NT2/D1 (cell line): ENCODE data around the gene FGF4.

Experiments used
- DNase-seq: peaks from one replicate; pipeline ENCODE4 v3.0.0-alpha.2; 2011; ENCODE audit warnings: low read depth, low spot score
- H3K27me3 ChIP-seq: 2 replicates; pipeline ENCODE4 v1.6.0; 2011; ENCODE audit warnings: mild to moderate bottlenecking; ENCODE audit not compliant: insufficient read length, insufficient read depth
- H3K36me3 ChIP-seq: 2 replicates; pipeline ENCODE4 v1.6.1; 2011; ENCODE audit warnings: mild to moderate bottlenecking, low read length, mixed read lengths; ENCODE audit not compliant: insufficient read depth, insufficient read length
- H3K4me1 ChIP-seq: 2 replicates; pipeline ENCODE4 v1.5.1; 2011; ENCODE audit not compliant: insufficient read depth, insufficient read length
- H3K4me3 ChIP-seq: 2 replicates; pipeline ENCODE4 v1.5.1; 2011; ENCODE audit warnings: low read depth; ENCODE audit not compliant: insufficient read length
- H3K9ac ChIP-seq: 2 replicates; pipeline ENCODE4 v1.6.0; 2011; ENCODE audit warnings: low read depth; ENCODE audit not compliant: insufficient read length
- H3K9me3 ChIP-seq: 2 replicates; pipeline ENCODE4 v1.5.1; 2011; ENCODE audit warnings: mild to moderate bottlenecking, low read length; ENCODE audit not compliant: insufficient read depth
- SUZ12 ChIP-seq: IDR thresholded peaks from 2 replicates; pipeline ENCODE4 v1.6.1; 2011; ENCODE audit not compliant: insufficient read length, insufficient read depth; ENCODE audit errors: extremely low read depth
- YY1 ChIP-seq: IDR thresholded peaks from 2 replicates; pipeline ENCODE4 v1.6.1; 2011; ENCODE audit not compliant: insufficient read length, insufficient read depth
- ZNF274 ChIP-seq: IDR thresholded peaks from 2 replicates; pipeline ENCODE4 v1.6.1; 2011; ENCODE audit warnings: mild to moderate bottlenecking, low read depth, low read length

The FGF4 gene

GRCh38 chr11:69807106-69807815 lies 32.1 kb upstream of the FGF4 start:
- Histone ChIP-seq H3K4me1 (peaks cover 14% of the 10 kb centered on the region), H3K27me3 (peaks cover 4% of the 10 kb centered on the region), H3K36me3 (no peaks in the 10 kb centered on the region), H3K4me3 (no peak overlapping the region), H3K9me3 (no peaks in the 10 kb centered on the region), H3K9ac (no peak overlapping the region)
- no peak for DNase-seq
- no peak for TF ChIP-seq YY1
- TF ChIP-seq SUZ12, result no peak

- Histone ChIP-seq H3K4me3 (no peak overlapping the region), H3K9ac (no peak overlapping the region), H3K9me3 (peaks cover 3% of the 10 kb centered on the region; the same call in 1 of the 2 replicates), H3K27me3 (no peaks in the 10 kb centered on the region), H3K4me1 (peaks cover 3% of the 10 kb centered on the region), H3K36me3 (no peaks in the 10 kb centered on the region)
- TF ChIP-seq ZNF274, result no peak
- TF ChIP-seq SUZ12, result no peak
- no peak for TF ChIP-seq YY1
- no peak for DNase-seq
Measured at GRCh38 chr11:69804769-69805508, 29.8 kb upstream of the FGF4 start.

GRCh38 chr11:69803604-69804218 lies 28.6 kb upstream of the FGF4 start:
- Histone ChIP-seq H3K4me3 (no peak overlapping the region), H3K4me1 (peaks cover 3% of the 10 kb centered on the region), H3K9me3 (peaks cover 8% of the 10 kb centered on the region; the same call in 1 of the 2 replicates), H3K9ac (no peak overlapping the region), H3K36me3 (no peaks in the 10 kb centered on the region), H3K27me3 (no peaks in the 10 kb centered on the region)
- no peak for DNase-seq
- TF ChIP-seq YY1 (no peak), ZNF274 (no peak), SUZ12 (no peak)

GRCh38 chr11:69803022-69803421 lies 27.9 kb upstream of the FGF4 start:
- Histone ChIP-seq H3K9ac (no peak overlapping the region), H3K4me3 (no peak overlapping the region), H3K27me3 (no peaks in the 10 kb centered on the region), H3K36me3 (no peaks in the 10 kb centered on the region), H3K9me3 (peaks cover 8% of the 10 kb centered on the region; the same call in 1 of the 2 replicates), H3K4me1 (no peaks in the 10 kb centered on the region)
- TF ChIP-seq YY1 (no peak), SUZ12 (no peak)
- no peak for DNase-seq

GRCh38 chr11:69802590-69802989 lies 27.4 kb upstream of the FGF4 start:
- H3K4me3 ChIP-seq, result no peak overlapping the region
- H3K27me3 ChIP-seq, result no peaks in the 10 kb centered on the region
- no peak overlapping the region for H3K9ac ChIP-seq
- DNase-seq, result no peak
- H3K36me3 ChIP-seq, result no peaks in the 10 kb centered on the region
- no peak for TF ChIP-seq ZNF274
- no peaks in the 10 kb centered on the region for H3K4me1 ChIP-seq
- peaks cover 8% of the 10 kb centered on the region; the same call in 1 of the 2 replicates for H3K9me3 ChIP-seq

- no peaks in the 10 kb centered on the region for H3K36me3 ChIP-seq
- no peak overlapping the region for H3K9ac ChIP-seq
- no peak for TF ChIP-seq SUZ12
- no peak for DNase-seq
- H3K4me1 ChIP-seq, result no peaks in the 10 kb centered on the region
- H3K27me3 ChIP-seq, result no peaks in the 10 kb centered on the region
- no peak overlapping the region for H3K4me3 ChIP-seq
- H3K9me3 ChIP-seq, result peaks cover 8% of the 10 kb centered on the region; the same call in 1 of the 2 replicates
Measured at GRCh38 chr11:69801513-69802335, 26.6 kb upstream of the FGF4 start.

GRCh38 chr11:69800278-69800677 lies 25.1 kb upstream of the FGF4 start:
- Histone ChIP-seq H3K27me3 (no peaks in the 10 kb centered on the region), H3K9ac (no peak overlapping the region), H3K36me3 (no peaks in the 10 kb centered on the region), H3K4me3 (no peak overlapping the region), H3K9me3 (peaks cover 8% of the 10 kb centered on the region; the same call in 1 of the 2 replicates), H3K4me1 (peaks cover 4% of the 10 kb centered on the region)
- no peak for DNase-seq
- no peak for TF ChIP-seq YY1
- TF ChIP-seq SUZ12, result no peak
- TF ChIP-seq ZNF274, result no peak
